Panc1 (cell line): ENCODE results near the gene RIC8A. TPM values are rescaled to one million over a fixed set of nuclear protein-coding genes. Genes with fewer than 3 reads are reported as not detected.

ENCODE experiments used
- ATAC-seq: fragments of 200-7000 bp; cut with Tn5 transposase; 2 replicates; pipeline ENCODE4 v1.9.1; 2020; ENCODE audit warnings: mild to moderate bottlenecking, moderate library complexity
- BruUV-seq: library from RNA; stranded (reverse); fragments of 400-500 nt; replicated peaks from 2 replicates; lab custom pipeline; 2021; lab: Mats Ljungman, UMichigan
- CTCF ChIA-PET: fragments of 300-600 bp; sonication (Branson Sonifier 250); formaldehyde crosslinking; loops from one replicate; lab custom pipeline; 2022; ENCODE audit warnings: antibody characterized with exemption; lab: Charles Lee
- POLR2A ChIA-PET: fragments of 300-600 bp; sonication (Branson Sonifier 250); formaldehyde crosslinking; loops from one replicate; lab custom pipeline; 2022; ENCODE audit warnings: antibody characterized with exemption; lab: Charles Lee
- DNase-seq: peaks from one replicate; pipeline ENCODE4 v3.0.0-alpha.2; 2010; ENCODE audit warnings: low read depth, low spot score
- H3K27ac ChIP-seq: 2 replicates; pipeline ENCODE4 v1.5.1; 2011; ENCODE audit warnings: mild to moderate bottlenecking, low read length, inconsistent platforms
- H3K27me3 ChIP-seq: fragments of 200-500 bp; sonication (Bioruptor generic); 2 replicates; pipeline ENCODE4 v1.6.0; 2014; ENCODE audit warnings: low read length, inconsistent platforms; ENCODE audit not compliant: control insufficient read depth, insufficient read depth
- H3K36me3 ChIP-seq: fragments of 200-500 bp; sonication (Bioruptor generic); 2 replicates; pipeline ENCODE4 v1.5.1; 2014; ENCODE audit warnings: inconsistent platforms, mild to moderate bottlenecking, low read length, moderate library complexity; ENCODE audit not compliant: control insufficient read depth, insufficient read depth
- H3K4me1 ChIP-seq: 2 replicates; pipeline ENCODE4 v1.5.1; 2011; ENCODE audit warnings: inconsistent platforms, mild to moderate bottlenecking, low read length, moderate library complexity; ENCODE audit not compliant: control insufficient read depth, insufficient read depth
- H3K4me3 ChIP-seq, 2 experiments: 2 replicates each; pipeline ENCODE4 v1.5.1; 2011 to 2012; ENCODE audit warnings: low read depth in 2 of 2, low read length in 2 of 2, mild to moderate bottlenecking in 2 of 2, inconsistent platforms in 1 of 2, moderate library complexity in 1 of 2
- H3K9me3 ChIP-seq: fragments of 200-500 bp; sonication (Bioruptor generic); 2 replicates; pipeline ENCODE4 v1.5.1; 2014; ENCODE audit warnings: low read depth, mild to moderate bottlenecking, inconsistent platforms, low read length, moderate library complexity; ENCODE audit not compliant: control insufficient read depth, insufficient read depth
- POLR2AphosphoS5 ChIP-seq: IDR thresholded peaks from 2 replicates; pipeline ENCODE4 v1.6.1; 2012; ENCODE audit warnings: mild to moderate bottlenecking, low read depth, low read length, moderate library complexity
- SIN3A ChIP-seq: IDR thresholded peaks from 2 replicates; pipeline ENCODE4 v1.6.1; 2012; ENCODE audit warnings: low read depth, mild to moderate bottlenecking, low read length, moderate library complexity, borderline replicate concordance; ENCODE audit not compliant: insufficient read depth
- TCF7L2 ChIP-seq: IDR thresholded peaks from 2 replicates; pipeline ENCODE4 v1.6.1; 2011; ENCODE audit warnings: mild to moderate bottlenecking, low read depth, low read length, inconsistent platforms
- in situ Hi-C: cut with HindIII; loops from 2 replicates; pipeline ENCODE4 v1.10.0; 2016; ENCODE audit warnings: low sequenced_read_pairs, low pct_unique_long_range_greater_than_20kb
- intact Hi-C: fragments of 100-400 bp; cut with micrococcal nuclease; formaldehyde crosslinking; loops from one replicate; pipeline ENCODE4 v1.10.0; 2022; ENCODE audit not compliant: unreplicated experiment
- total RNA-seq: library from RNA; stranded (reverse); gene quantifications from one replicate; pipeline ENCODE4 v1.2.1, GENCODE V29; 2021; ENCODE audit not compliant: unreplicated experiment
- TF ChIP-seq, protein P1 (sequence below): fragments of 450-650 bp; IDR thresholded peaks from 2 replicates; pipeline ENCODE4 v1.5.1; 2017; ENCODE audit warnings: mild to moderate bottlenecking
- TF ChIP-seq, protein P2 (sequence below), 2 experiments: IDR thresholded peaks; 2 replicates each; pipeline ENCODE4 v1.6.1; 2011 to 2012; ENCODE audit warnings: low read depth in 2 of 2, control low read depth in 1 of 2, low read length in 1 of 2, mild to moderate bottlenecking in 1 of 2, moderate library complexity in 1 of 2; ENCODE audit not compliant: insufficient read depth in 1 of 2

RIC8A gene
- total RNA-seq, 1 experiment from 2014 or later = 264 TPM

DNA sequence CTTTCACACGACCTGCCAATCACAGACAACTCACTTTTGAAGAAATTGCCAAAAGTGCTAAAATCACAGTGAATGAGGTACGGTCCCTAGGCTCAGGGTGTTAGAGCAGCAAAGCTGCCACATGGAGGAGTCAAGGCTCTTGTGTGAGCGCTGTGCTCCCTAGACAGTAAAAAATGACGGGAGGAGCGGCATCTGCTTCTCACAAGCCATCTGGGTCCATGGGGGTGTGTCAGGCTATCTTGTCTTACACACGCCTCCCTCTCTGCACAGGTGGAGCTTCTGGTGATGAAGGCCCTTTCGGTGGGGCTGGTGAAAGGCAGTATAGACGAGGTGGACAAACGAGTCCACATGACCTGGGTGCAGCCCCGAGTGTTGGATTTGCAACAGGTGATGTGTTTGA lies 44.0 kb downstream of the RIC8A start:
- no peak overlapping the region for H3K27ac ChIP-seq
- BruUV-seq = no TSS peak
- intact Hi-C loops = no loop called here
- H3K27me3 ChIP-seq = no peaks in the 10 kb centered on the region
- in situ Hi-C loops = no loop called here
- no peak for DNase-seq
- CTCF ChIA-PET = interaction anchor here (0.6 to 1.6 kb wide), 5 partner anchors 10 to 111 kb away, joined by 4 to 6 read pairs (median 6); partner anchors contain the start of gene PSMD13
- H3K4me1 ChIP-seq = no peaks in the 10 kb centered on the region
- POLR2A ChIA-PET = interaction anchor here (0.6 to 1.0 kb wide), 3 partner anchors 10 to 87 kb away, joined by 3 read pairs; no protein-coding TSS in a partner anchor
- H3K36me3 ChIP-seq = peaks cover 41% of the 10 kb centered on the region
- TF ChIP-seq, protein P1, sequence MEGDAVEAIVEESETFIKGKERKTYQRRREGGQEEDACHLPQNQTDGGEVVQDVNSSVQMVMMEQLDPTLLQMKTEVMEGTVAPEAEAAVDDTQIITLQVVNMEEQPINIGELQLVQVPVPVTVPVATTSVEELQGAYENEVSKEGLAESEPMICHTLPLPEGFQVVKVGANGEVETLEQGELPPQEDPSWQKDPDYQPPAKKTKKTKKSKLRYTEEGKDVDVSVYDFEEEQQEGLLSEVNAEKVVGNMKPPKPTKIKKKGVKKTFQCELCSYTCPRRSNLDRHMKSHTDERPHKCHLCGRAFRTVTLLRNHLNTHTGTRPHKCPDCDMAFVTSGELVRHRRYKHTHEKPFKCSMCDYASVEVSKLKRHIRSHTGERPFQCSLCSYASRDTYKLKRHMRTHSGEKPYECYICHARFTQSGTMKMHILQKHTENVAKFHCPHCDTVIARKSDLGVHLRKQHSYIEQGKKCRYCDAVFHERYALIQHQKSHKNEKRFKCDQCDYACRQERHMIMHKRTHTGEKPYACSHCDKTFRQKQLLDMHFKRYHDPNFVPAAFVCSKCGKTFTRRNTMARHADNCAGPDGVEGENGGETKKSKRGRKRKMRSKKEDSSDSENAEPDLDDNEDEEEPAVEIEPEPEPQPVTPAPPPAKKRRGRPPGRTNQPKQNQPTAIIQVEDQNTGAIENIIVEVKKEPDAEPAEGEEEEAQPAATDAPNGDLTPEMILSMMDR = no peak
- no peak for TF ChIP-seq SIN3A
- TF ChIP-seq POLR2AphosphoS5 = no peak
- TF ChIP-seq, protein P2, sequence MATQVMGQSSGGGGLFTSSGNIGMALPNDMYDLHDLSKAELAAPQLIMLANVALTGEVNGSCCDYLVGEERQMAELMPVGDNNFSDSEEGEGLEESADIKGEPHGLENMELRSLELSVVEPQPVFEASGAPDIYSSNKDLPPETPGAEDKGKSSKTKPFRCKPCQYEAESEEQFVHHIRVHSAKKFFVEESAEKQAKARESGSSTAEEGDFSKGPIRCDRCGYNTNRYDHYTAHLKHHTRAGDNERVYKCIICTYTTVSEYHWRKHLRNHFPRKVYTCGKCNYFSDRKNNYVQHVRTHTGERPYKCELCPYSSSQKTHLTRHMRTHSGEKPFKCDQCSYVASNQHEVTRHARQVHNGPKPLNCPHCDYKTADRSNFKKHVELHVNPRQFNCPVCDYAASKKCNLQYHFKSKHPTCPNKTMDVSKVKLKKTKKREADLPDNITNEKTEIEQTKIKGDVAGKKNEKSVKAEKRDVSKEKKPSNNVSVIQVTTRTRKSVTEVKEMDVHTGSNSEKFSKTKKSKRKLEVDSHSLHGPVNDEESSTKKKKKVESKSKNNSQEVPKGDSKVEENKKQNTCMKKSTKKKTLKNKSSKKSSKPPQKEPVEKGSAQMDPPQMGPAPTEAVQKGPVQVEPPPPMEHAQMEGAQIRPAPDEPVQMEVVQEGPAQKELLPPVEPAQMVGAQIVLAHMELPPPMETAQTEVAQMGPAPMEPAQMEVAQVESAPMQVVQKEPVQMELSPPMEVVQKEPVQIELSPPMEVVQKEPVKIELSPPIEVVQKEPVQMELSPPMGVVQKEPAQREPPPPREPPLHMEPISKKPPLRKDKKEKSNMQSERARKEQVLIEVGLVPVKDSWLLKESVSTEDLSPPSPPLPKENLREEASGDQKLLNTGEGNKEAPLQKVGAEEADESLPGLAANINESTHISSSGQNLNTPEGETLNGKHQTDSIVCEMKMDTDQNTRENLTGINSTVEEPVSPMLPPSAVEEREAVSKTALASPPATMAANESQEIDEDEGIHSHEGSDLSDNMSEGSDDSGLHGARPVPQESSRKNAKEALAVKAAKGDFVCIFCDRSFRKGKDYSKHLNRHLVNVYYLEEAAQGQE (IDR thresholded peaks at IDR 0.05; ENCODE audit: insufficient read depth in 1 of 2, low read depth in 2 of 2, low read length in 1 of 2) = no peak
- no peak for TF ChIP-seq TCF7L2
- H3K4me3 ChIP-seq = no peak overlapping the region
- no peak for ATAC-seq
- no peaks in the 10 kb centered on the region for H3K9me3 ChIP-seq

DNA sequence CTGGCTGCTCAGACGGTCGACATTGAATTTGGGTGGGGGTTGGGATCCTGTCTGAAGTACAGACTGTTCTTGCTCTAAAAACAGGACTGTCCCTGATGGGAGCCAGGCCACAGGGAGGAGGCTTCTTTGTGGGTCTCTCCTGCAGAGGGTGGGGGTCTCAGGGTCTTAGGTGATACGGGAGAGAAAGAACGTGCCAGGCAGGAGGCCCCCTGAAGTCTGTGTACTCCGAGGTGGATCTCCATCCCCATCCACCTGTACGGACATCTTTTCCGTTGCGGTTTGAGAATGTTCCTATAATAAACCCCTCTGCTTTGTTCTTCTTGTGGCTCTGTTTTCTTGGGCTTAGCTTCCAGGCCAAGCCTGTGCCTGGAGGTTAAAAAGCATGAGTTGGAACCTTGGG lies 45.2 kb downstream of the RIC8A start:
- no peak overlapping the region for H3K4me3 ChIP-seq
- H3K9me3 ChIP-seq = no peaks in the 10 kb centered on the region
- no peak for DNase-seq
- intact Hi-C loops = no loop called here
- no peaks in the 10 kb centered on the region for H3K4me1 ChIP-seq
- H3K27ac ChIP-seq = no peak overlapping the region
- CTCF ChIA-PET = interaction anchor here (0.6 kb wide), 1 partner anchor 53 kb away, joined by 4 read pairs; no protein-coding TSS in a partner anchor
- in situ Hi-C loops = no loop called here
- TF ChIP-seq, protein P1 = no peak
- TF ChIP-seq POLR2AphosphoS5 = no peak
- POLR2A ChIA-PET = no interaction called here
- no peaks in the 10 kb centered on the region for H3K27me3 ChIP-seq
- ATAC-seq = no peak
- BruUV-seq = TSS peak; percentile 57
- H3K36me3 ChIP-seq = peaks cover 35% of the 10 kb centered on the region
